Heart right ventricle (tissue), 16 donors: ENCODE data around the gene RTN4R. TPM values are rescaled to one million over a fixed set of nuclear protein-coding genes. Genes with fewer than 3 reads are reported as not detected.

ENCODE experiments used
- ATAC-seq, 8 donors: fragments of 200-7000 bp; cut with Tn5 transposase; one replicate each; pipeline ENCODE4 v1.9.1; 2020; ENCODE audit warnings: mild to moderate bottlenecking in 8 of 8, moderate library complexity in 8 of 8, moderate number of reproducible peaks in 1 of 8
- DNase-seq, 2 donors: peaks; one replicate each; pipeline ENCODE4 v3.0.0-alpha.2; 2020
- H3K27ac ChIP-seq, 10 donors: fragments of 200-600 bp; sonication (generic) in 2 of 10; one replicate each; pipeline versions ENCODE4 v1.5.0 to v1.8.0; 2020 to 2022; ENCODE audit warnings: mild to moderate bottlenecking in 3 of 10
- H3K27me3 ChIP-seq, 7 donors: fragments of 200-600 bp; one replicate each; pipeline ENCODE4 v1.8.0; 2021 to 2022; ENCODE audit warnings: mild to moderate bottlenecking in 2 of 7
- H3K36me3 ChIP-seq, 9 donors: fragments of 200-600 bp; sonication (generic) in 1 of 9; one replicate each; pipeline versions ENCODE4 v1.5.0 to v1.8.0; 2020 to 2022; ENCODE audit warnings: mild to moderate bottlenecking in 2 of 9
- H3K4me1 ChIP-seq, 9 donors: fragments of 200-600 bp; sonication (generic) in 1 of 9; one replicate each; pipeline versions ENCODE4 v1.5.0 to v1.8.0; 2020 to 2022; ENCODE audit warnings: mild to moderate bottlenecking in 4 of 9
- H3K4me3 ChIP-seq, 10 donors: fragments of 200-600 bp; sonication (generic) in 2 of 10; one replicate each; pipeline versions ENCODE4 v1.5.0 to v1.8.0; 2020 to 2022; ENCODE audit warnings: mild to moderate bottlenecking in 7 of 10, moderate library complexity in 2 of 10
- H3K9me3 ChIP-seq, 11 donors: fragments of 200-600 bp in 10 of 11; sonication (generic) in 2 of 11; one replicate each; pipeline versions ENCODE4 v1.5.0 to v1.8.0; 2013 to 2022; ENCODE audit warnings: mild to moderate bottlenecking in 2 of 11, control low read depth in 1 of 11, moderate library complexity in 1 of 11
- CTCF ChIP-seq, 9 donors: fragments of 200-600 bp; sonication (generic) in 2 of 9; IDR thresholded peaks; one replicate each; pipeline versions ENCODE4 v1.5.0 to v1.8.0; 2021 to 2022; ENCODE audit warnings: antibody characterized with exemption in 9 of 9, mild to moderate bottlenecking in 5 of 9, moderate library complexity in 1 of 9
- WGBS, 2 donors: extraction: QIAGEN DNeasy Blood & Tissue Kit; methylation state at CpG; one replicate each; pipeline ENCODE4 v1.1.7; 2013; ENCODE audit warnings: inconsistent platforms in 1 of 2; 5-methylcytosine and 5-hydroxymethylcytosine counted together
- intact Hi-C, 10 donors: fragments of 100-400 bp; cut with DNase I; formaldehyde crosslinking; loops; one replicate each; pipeline versions ENCODE4 v1.11.1 to v1.14.2; 2022
- polyA plus RNA-seq, 2 donors: library from polyadenylated mRNA; stranded (reverse); fragments of 200-250 nt; gene quantifications; one replicate each; pipeline ENCODE4 v1.2.3, GENCODE V29; 2013
- total RNA-seq, 10 donors: library from RNA; stranded (reverse); fragmentation: NEBNext Ultra II Directional in 3 of 10; extraction: Animal tissue kit (Norgen Biotek cat#: 25700) in 3 of 10; gene quantifications; one replicate each; pipeline versions ENCODE4 v1.2.1 to v1.2.4, GENCODE V29; 2021 to 2023
- donor health status: Arrhythmogenic right ventricular cardiomyopathy.
- donor health status: ischemic (EF 13 %, LVEDD 7.1; RV severe dilation, severe dysfunction).
- donor health status: healthy with polysubstance abuse.
- donor health status: DM: no; HTN: yes; CAD: no.
- donor health status: DM: no; HTN: no; CAD: no.
- donor health status: ischemic (EF 25% LVEDD 6.9; RV normal size, moderate dysfunction).
- donor health status: ischemic (EF 25% LVEDD 5.7; RV mildly dilated, moderate dysfunction).
- donor health status: healthy.
- donor health status: DM: yes; HTN: yes; CAD: no.
- donor health status: Ischemic cardiomyopathy.
- donor health status: ischemic (EF 35%, LVEDD 5.7; RV mildly dilated, moderate dysfunction).
- donor health status: nonischemic (EF 11% LVEDD 7.7; RV severe dilation, severe dysfunction).
- donor health status: DM: yes; HTN: yes; CAD: no.
- donor health status: PGD.
- donor health status: ischemic (EF 29% LVEDD 5.4; RV normal size, mild dysfunction).
- donor health status: nonischemic (EF 23%, LVEDD 6.1; RV moderate dilation, normal function).

Gene RTN4R
- total and polyA plus RNA-seq, 12 donors: 0.56 to 2.5 (median 0.93) TPM

GRCh38 chr22:20209761-20210250 is 58.3 kb downstream of the RTN4R start:
- peaks cover 29 to 50% (median 37%) of the 10 kb centered on the region in 9 donors for H3K4me1 ChIP-seq
- 93 to 95% methylated on average over 11 of the region's 11 CpGs for WGBS, 2 donors
- H3K9me3 ChIP-seq: no peaks in the 10 kb centered on the region
- no peak for DNase-seq
- no peak for TF ChIP-seq CTCF (IDR thresholded peaks at IDR 0.05)
- no peaks in the 10 kb centered on the region for H3K27me3 ChIP-seq
- ATAC-seq: no peak
- no peak overlapping the region for H3K27ac ChIP-seq
- intact Hi-C loops: loop anchor here in 4 of 10 donors (5.0 to 10.0 kb wide), 3 partner anchors 32 to 133 kb away; partner anchors contain the start of gene CCDC188 (in 1 of the 4)
- H3K4me3 ChIP-seq: no peak overlapping the region
- no peaks in the 10 kb centered on the region for H3K36me3 ChIP-seq

GRCh38 chr22:20208713-20209310 is 59.3 kb downstream of the RTN4R start:
- H3K27ac ChIP-seq: no peak overlapping the region
- no peak for ATAC-seq
- DNase-seq: no peak
- peaks cover 38 to 60% (median 46%) of the 10 kb centered on the region in 9 donors for H3K4me1 ChIP-seq
- H3K27me3 ChIP-seq: no peaks in the 10 kb centered on the region
- no peaks in the 10 kb centered on the region for H3K9me3 ChIP-seq
- intact Hi-C loops: loop anchor here in 4 of 10 donors (5.0 to 10.0 kb wide), 3 partner anchors 33 to 132 kb away; partner anchors contain the start of gene CCDC188 (in 1 of the 4)
- no peak overlapping the region for H3K4me3 ChIP-seq
- no peak for TF ChIP-seq CTCF (IDR thresholded peaks at IDR 0.05)
- no peaks in the 10 kb centered on the region for H3K36me3 ChIP-seq
- 89 to 93% methylated on average over 15 of the region's 15 CpGs for WGBS, 2 donors

- no peaks in the 10 kb centered on the region for H3K9me3 ChIP-seq
- no peaks in the 10 kb centered on the region for H3K36me3 ChIP-seq
- DNase-seq: no peak
- peak overlapping the region in 9 of 10 donors; percentile 47 to 76 (median 67) for H3K4me3 ChIP-seq
- no peak for TF ChIP-seq CTCF (IDR thresholded peaks at IDR 0.05)
- no peak for ATAC-seq
- intact Hi-C loops: loop anchor here in 4 of 10 donors (5.0 to 10.0 kb wide), 3 partner anchors 35 to 130 kb away; partner anchors contain the start of gene CCDC188 (in 1 of the 4)
- 72 to 76% methylated on average over 11 of the region's 11 CpGs for WGBS, 2 donors
- H3K27ac ChIP-seq: peak overlapping the region in 9 of 10 donors; percentile 80 to 96 (median 87)
- H3K27me3 ChIP-seq: no peaks in the 10 kb centered on the region
- H3K4me1 ChIP-seq: peaks cover 41 to 69% (median 53%) of the 10 kb centered on the region in 9 donors
These were observed 60.7 kb downstream of the RTN4R start for GRCh38 chr22:20207277-20208025.

- Histone ChIP-seq H3K27me3 (no peaks in the 10 kb centered on the region), H3K4me1 (peaks cover 39 to 65% (median 50%) of the 10 kb centered on the region in 9 donors), H3K27ac (peak overlapping the region; percentile 72 to 96 (median 86)), H3K36me3 (no peaks in the 10 kb centered on the region), H3K4me3 (peak overlapping the region; percentile 38 to 76 (median 66)), H3K9me3 (no peaks in the 10 kb centered on the region)
- DNase-seq (no peak), ATAC-seq (peak in 5 of 8 donors; percentile 3 to 25 (median 15))
- no peak for TF ChIP-seq CTCF (IDR thresholded peaks at IDR 0.05)
- intact Hi-C loops: loop anchor here in 4 of 10 donors (5.0 to 10.0 kb wide), 3 partner anchors 36 to 129 kb away; partner anchors contain the start of gene CCDC188 (in 1 of the 4)
- 43 to 48% methylated on average over 9 of the region's 9 CpGs for WGBS, 2 donors
These were observed 61.4 kb downstream of the RTN4R start for GRCh38 chr22:20206709-20207215.
